ENCODE measurements around the gene RBMS2.
A peak's percentile ranks its signal among the peaks of the same experiment; 100 is the strongest.

GRCh38 chr12:56590237-56590830 lies 68.7 kb downstream of the RBMS2 start:
- TF ChIP-seq POLR2AphosphoS5 (IDR thresholded peaks at IDR 0.05; ENCODE audit: low read depth, low read length) (no peak), TEAD4 (IDR thresholded peaks at IDR 0.05; ENCODE audit: borderline replicate concordance, insufficient read depth) (no peak), YY1 (IDR thresholded peaks at IDR 0.05; ENCODE audit: low read depth) (no peak), CTCF (IDR thresholded peaks at IDR 0.05) (peak; percentile 49), MAX (IDR thresholded peaks at IDR 0.05; ENCODE audit: low read depth) (no peak), SMC3 (IDR thresholded peaks at IDR 0.05; ENCODE audit: low read depth, low read length) (0 out of 2 replicates have a peak, but pooled peaks have one; percentile 6)
